Measurements from ENCODE around the gene SPTLC3.

DNA sequence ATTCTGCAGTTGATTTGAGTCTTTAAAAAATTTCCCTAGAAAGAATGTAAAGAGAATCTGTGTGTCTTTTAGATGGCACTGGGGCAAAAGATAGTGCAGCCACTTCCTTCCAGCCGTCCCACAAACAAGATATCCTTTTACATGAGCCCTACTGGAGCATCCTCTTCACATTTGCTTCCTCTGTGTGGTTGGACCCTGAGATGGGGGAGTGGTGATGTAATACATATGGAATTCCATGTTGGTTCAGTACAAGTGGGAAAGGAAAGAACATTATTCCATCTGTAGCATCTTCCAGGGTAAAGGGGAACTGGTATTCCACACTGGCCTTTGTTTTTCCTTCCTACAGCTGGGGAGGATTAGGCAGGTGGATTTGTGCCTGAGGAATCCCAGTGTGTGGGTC, 133.4 kb downstream of the SPTLC3 start:
- TF ChIP-seq POLR2A (IDR thresholded peaks at IDR 0.05): no peak
- TF ChIP-seq, protein P1, sequence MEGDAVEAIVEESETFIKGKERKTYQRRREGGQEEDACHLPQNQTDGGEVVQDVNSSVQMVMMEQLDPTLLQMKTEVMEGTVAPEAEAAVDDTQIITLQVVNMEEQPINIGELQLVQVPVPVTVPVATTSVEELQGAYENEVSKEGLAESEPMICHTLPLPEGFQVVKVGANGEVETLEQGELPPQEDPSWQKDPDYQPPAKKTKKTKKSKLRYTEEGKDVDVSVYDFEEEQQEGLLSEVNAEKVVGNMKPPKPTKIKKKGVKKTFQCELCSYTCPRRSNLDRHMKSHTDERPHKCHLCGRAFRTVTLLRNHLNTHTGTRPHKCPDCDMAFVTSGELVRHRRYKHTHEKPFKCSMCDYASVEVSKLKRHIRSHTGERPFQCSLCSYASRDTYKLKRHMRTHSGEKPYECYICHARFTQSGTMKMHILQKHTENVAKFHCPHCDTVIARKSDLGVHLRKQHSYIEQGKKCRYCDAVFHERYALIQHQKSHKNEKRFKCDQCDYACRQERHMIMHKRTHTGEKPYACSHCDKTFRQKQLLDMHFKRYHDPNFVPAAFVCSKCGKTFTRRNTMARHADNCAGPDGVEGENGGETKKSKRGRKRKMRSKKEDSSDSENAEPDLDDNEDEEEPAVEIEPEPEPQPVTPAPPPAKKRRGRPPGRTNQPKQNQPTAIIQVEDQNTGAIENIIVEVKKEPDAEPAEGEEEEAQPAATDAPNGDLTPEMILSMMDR (IDR thresholded peaks at IDR 0.05): no peak
